ENCODE measurements around the gene TMEM131L.

- TF ChIP-seq CTCF (conservative IDR thresholded peaks at IDR 0.05; ENCODE audit: low read length) (no peak), EZH2phosphoT487 (IDR thresholded peaks at IDR 0.05; ENCODE audit: borderline replicate concordance) (no peak)
These were observed 64.3 kb downstream of the TMEM131L start for GRCh38 chr4:153530284-153530999.
